ENCODE data around the gene FARP1.
A peak's percentile ranks its signal among the peaks of the same experiment; 100 is the strongest.

FARP1 gene

DNA sequence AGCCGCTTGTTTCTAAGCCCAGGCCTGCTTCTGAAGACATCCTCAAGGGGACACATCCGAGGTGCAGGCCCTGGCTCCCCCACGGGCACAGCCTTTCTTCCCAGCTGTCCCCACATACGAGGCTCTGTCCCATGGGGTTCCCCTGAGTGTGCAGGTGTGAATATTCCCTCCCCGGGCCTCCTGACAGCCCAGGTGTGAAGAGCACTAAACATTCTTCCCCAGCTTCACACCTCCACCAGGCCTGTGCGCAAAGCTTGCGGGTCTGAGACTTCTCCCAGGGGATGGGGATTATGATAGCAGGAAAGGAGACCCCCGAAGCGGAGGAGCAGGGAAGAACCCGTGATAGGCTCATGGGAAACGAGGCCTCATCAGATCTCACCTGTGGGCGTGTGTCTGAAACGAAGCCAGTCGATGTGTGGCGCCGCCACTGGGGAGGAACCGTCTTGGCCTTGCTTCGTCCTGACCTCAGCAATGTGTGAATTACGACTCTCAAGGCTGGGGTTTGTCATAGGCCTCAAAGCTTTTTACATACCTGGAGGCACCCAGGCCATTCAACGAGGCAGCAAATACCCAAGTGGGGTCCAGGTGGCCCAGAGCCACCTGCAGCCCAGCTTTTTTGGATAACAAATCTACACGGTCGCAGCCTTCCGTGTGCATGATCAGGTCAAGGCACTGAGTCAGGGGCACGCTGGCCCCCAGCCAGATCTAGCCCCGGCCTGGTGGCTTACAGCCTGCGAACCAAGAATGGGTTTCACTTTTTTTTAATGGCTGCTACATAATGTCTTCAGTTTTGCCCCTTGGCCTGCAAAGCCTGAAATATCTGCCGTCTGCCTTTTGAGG, 299.7 kb downstream of the FARP1 start:
- no peak for DNase-seq (ENCODE audit: low read depth)
- no peak overlapping the region for H3K4me3 ChIP-seq (ENCODE audit: control insufficient read depth, low read depth, low read length)
- TF ChIP-seq CTCF (conservative IDR thresholded peaks at IDR 0.05; ENCODE audit: control insufficient read depth, insufficient read depth, low read depth, low read length) = no peak

- no peak for TF ChIP-seq CTCF (conservative IDR thresholded peaks at IDR 0.05; ENCODE audit: control insufficient read depth, insufficient read depth, low read depth, low read length)
- DNase-seq (ENCODE audit: low read depth) = peak; percentile 88
- no peak overlapping the region for H3K4me3 ChIP-seq (ENCODE audit: control insufficient read depth, low read depth, low read length)
Measured at GRCh38 chr13:98443329-98443728, 300.4 kb downstream of the FARP1 start.

GRCh38 chr13:98443800-98444325, 301.0 kb downstream of the FARP1 start:
- no peak for DNase-seq (ENCODE audit: low read depth)
- no peak overlapping the region for H3K4me3 ChIP-seq (ENCODE audit: control insufficient read depth, low read depth, low read length)
- no peak for TF ChIP-seq CTCF (conservative IDR thresholded peaks at IDR 0.05; ENCODE audit: control insufficient read depth, insufficient read depth, low read depth, low read length)

DNA sequence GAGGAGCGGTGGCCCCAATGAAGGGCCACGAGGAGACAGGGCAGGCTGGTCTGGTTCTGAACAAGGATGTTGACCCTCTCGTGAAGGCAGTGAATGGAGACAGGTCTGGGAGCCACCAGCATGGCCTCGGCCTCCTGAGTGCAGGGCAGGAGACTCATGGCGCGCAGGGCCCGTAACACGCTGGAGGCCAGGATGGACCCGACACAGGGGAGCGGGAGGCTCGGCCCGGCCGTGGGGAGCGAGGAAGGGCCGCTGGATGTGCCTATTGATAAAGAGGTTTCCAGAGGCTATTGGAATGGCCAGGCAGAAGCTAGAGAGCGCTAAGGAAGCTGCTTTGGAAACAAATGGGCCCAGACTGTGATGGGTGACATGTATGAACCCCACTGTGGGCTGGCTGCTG, 301.5 kb downstream of the FARP1 start:
- no peak overlapping the region for H3K4me3 ChIP-seq (ENCODE audit: control insufficient read depth, low read depth, low read length)
- TF ChIP-seq CTCF (conservative IDR thresholded peaks at IDR 0.05; ENCODE audit: control insufficient read depth, insufficient read depth, low read depth, low read length) = no peak
- DNase-seq (ENCODE audit: low read depth) = no peak

GRCh38 chr13:98445340-98446233, 302.7 kb downstream of the FARP1 start:
- H3K4me3 ChIP-seq (ENCODE audit: control insufficient read depth, low read depth, low read length) = no peak overlapping the region
- DNase-seq (ENCODE audit: low read depth) = peak; percentile 49
- TF ChIP-seq CTCF (conservative IDR thresholded peaks at IDR 0.05; ENCODE audit: control insufficient read depth, insufficient read depth, low read depth, low read length) = peak; percentile 94

- no peak for DNase-seq (ENCODE audit: low read depth)
- no peak overlapping the region for H3K4me3 ChIP-seq (ENCODE audit: control insufficient read depth, low read depth, low read length)
- TF ChIP-seq CTCF (conservative IDR thresholded peaks at IDR 0.05; ENCODE audit: control insufficient read depth, insufficient read depth, low read depth, low read length) = no peak
Measured at GRCh38 chr13:98446234-98446621, 303.3 kb downstream of the FARP1 start.
